Fibroblast of the conjunctiva (primary cell): ENCODE results near the gene BBX.
A peak's percentile ranks its signal among the peaks of the same experiment; 100 is the strongest.

ENCODE experiments used
- DNase-seq: peaks from one replicate; pipeline ENCODE4 v3.0.0-alpha.2; 2010; ENCODE audit warnings: low read depth

BBX gene

DNA sequence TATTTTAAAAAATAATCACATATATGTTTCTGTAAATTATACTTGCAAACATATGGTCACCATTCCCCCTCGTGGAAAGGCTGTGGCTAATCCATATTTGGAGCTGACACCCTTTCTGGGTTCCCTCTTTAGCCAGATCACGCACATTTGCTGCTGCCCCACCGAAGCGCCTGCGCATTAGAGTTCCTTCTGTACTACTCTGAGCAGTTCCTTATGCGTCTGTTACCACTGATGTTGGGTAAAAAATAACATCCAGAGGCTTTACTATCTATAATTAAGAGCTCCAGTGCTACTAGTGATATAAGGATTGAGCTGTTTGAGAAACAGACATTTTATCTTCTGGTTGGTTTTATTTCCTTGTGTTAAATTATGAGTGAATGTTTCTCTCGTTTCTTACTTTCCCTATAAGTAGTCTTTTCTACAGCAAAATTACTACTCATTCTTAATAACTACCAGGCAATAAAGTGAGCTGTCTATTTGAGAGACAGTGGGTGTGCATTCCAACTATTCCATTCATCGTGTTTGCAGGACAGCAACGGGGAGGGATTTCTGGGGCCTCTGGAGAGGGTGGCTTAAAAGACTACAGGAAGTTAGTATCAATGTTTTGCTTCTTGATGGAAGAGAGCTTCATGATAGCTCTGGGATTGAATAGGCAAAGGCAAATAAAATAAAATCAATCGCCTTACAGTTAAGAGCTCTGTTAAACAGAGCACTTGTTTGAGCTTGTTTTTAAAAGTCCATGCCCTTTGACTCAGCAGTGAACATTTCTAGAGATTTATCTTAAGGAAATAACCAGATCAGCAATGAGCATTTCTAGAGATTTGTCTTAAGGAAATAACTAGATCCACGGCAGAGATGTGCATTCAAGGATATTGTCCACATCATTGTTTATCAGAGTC lies 322.9 kb downstream of the BBX start:
- no peak for DNase-seq

DNA sequence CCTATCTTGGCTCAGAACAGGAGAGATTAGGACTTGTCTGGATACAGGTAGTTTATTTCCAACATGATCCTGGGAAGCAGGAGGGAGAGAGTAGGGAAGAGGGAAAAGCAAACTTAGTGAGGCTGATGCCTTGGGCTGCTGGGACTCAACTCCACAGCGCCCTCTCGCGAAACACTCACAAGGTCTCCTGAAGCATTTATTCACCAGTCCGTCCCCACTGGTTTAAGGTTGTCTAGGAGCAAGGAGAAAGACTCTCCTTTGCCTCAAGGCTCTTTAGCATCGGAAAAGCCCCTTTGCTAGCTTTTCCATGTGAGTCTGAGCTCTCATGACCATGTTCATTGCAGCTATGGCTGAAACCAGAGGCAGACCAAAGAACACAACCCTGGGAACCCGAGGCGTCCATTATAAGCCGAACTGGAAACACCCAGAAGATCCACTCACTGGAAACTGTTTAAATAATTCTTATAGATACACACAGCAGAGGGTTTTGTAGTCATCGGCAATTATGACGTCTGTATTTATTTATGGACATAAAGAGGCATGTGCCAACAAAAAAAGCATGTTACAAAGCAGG lies 323.6 kb downstream of the BBX start:
- peak; percentile 49 for DNase-seq

DNA sequence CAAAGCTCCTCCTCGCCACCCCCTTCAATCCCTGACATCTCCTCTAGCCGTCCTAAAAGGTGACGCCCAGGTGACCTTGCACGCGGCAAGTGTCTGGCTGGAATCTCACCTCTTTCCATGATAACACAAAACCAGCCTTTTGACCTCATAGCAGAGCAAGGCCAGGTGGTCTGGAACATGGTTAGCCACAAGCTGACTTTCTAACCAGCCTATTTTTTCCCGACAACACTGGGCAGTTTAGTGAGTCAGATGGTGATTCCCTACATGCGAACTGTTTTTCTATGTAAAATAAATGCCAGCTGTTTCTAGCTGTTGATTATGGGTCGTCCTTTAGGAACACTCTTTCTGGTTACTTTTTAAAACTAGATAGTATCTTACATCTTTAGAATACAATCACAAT lies 325.0 kb downstream of the BBX start:
- DNase-seq = no peak

DNA sequence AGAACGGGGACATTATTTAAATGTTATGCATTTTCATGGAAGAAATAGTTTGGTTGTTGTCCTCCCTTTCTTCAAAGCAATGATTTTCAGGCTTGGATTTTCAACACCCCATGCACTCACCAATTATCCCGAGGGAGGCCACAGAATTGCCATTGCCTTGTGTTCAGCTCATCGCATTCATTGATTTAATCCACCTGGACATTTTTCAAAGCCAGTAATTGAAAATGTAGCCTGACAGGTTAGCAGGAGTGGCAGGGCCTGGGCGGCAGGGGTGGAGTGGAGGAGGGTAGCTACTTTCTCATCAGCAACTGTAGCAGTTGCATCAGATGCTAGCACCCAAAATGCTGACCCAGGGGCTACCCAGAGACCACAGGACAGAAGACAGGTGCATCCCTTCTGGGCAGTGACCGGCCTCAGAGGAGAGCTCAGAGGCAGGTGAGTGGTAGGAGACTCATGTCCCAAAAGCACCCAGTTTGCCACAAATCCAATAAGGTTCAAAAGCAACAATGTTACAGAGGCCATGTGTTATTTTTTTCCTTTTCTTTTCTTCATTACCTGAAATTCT lies 325.7 kb downstream of the BBX start:
- no peak for DNase-seq

DNA sequence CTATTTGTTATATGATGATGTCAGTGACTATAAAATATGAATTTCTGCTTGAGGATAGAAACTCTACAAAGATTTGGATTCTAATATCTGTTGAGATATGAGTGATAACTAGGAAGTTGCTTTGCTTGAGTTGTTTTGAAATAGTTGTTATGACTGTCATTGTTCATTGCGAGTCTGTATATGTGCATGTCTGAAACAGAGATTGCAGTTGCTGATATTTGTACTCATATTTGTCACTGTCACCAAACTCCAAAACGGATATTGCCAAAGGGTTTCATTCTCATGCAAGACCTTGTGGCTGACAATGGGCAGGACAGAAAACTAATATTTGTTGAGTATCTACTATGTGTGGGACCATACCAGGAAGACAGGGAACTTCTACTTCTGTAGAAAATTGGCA lies 327.9 kb downstream of the BBX start:
- DNase-seq = no peak

DNA sequence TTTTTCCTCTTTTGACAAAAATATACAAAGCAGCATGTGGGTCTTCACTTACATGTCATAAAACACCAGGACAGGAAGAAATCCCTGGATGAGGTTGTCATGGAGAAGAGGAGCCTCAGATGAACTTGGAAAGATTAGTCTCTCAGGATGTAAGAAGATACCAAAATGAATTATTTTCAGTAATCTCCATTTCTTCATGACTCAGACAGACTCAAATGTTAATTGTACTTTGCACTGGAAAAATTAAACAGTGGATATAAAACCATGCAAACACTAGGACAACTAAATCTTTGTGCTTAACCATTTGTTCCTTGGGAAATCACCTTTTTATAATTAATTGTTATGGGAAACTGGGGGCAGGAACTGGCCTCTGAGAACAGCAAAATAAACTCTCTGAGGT lies 331.1 kb downstream of the BBX start:
- no peak for DNase-seq

DNA sequence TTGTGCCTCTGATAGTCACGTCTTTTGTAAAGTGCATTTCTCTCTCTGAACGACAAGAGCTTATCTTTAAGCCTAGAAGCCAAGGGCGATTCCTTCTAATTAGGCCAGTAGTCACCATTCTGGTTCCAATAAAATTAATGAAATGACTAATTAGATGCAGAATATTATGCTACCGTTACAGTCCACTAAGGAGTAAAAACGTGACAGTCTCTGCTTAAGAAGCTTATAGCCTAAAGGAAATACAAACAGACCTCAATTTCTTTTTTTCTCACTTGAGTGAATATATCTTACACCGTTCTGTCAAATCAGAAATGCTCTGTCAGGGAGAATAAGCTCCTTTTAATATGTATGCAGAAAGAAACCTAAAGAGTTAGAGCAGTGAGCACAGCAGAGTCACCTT lies 332.0 kb downstream of the BBX start:
- no peak for DNase-seq

DNA sequence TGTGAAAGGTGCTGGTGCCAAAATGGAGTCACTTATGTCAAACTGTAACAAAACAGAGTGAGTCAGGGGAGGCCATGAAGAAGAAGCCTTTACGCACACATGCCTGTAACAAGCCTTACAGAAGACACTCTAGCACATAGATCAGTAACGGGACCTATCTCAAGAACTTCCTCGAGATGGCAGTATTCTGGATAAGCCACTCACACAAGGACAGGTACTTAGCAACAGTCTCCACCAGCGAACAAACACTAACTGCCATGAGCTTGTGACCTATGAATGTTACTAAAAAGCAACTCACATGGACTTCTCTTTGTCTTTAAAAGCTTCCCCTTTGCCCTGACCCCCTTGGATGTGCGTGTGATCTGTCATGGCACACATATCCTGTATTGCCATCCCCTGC lies 332.9 kb downstream of the BBX start:
- peak; percentile 10 for DNase-seq

DNA sequence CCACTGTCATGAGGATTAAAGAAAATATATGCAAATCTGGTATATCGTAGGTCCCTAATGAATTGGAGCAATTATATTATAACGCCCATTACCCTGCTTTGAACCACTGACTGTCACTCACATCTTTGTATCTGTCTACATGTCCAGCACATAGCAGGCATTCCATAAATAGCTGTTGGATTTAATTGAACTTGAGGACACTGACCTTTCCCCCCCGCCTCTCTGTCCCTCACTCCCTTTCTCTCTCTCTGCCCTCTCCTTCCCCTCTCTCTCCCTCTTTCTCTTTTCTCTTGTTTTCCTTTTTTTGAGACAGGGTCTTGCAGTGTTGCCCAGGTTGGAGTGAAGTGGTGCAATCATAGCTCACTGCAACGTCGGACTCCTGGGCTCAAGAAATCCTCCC lies 335.1 kb downstream of the BBX start:
- no peak for DNase-seq

DNA sequence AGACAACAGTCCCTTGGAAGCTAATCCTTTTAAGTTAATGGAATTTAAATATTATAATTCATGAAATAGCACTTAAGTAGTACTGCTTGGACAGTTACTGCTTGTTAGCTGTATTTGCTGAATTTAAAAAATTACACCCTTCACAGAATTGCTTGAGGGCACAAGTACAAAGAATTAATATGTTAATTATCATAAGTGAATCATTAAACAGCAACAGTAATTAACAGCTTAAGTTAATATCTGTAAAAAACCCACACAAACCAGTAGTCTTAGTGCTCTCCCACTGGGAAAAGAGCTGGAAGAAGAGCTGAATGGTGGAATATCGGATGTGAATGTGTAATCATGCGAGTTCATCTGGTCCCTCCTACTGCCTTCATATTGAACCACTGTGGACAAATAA lies 336.1 kb downstream of the BBX start:
- no peak for DNase-seq
